Measurements from ENCODE around the gene KIFC3.

GRCh38 chr16:57785924-57786323 lies 16.4 kb downstream of the KIFC3 start:
- no peak for TF ChIP-seq POLR2A (IDR thresholded peaks at IDR 0.05)
- TF ChIP-seq, protein P1, sequence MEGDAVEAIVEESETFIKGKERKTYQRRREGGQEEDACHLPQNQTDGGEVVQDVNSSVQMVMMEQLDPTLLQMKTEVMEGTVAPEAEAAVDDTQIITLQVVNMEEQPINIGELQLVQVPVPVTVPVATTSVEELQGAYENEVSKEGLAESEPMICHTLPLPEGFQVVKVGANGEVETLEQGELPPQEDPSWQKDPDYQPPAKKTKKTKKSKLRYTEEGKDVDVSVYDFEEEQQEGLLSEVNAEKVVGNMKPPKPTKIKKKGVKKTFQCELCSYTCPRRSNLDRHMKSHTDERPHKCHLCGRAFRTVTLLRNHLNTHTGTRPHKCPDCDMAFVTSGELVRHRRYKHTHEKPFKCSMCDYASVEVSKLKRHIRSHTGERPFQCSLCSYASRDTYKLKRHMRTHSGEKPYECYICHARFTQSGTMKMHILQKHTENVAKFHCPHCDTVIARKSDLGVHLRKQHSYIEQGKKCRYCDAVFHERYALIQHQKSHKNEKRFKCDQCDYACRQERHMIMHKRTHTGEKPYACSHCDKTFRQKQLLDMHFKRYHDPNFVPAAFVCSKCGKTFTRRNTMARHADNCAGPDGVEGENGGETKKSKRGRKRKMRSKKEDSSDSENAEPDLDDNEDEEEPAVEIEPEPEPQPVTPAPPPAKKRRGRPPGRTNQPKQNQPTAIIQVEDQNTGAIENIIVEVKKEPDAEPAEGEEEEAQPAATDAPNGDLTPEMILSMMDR (IDR thresholded peaks at IDR 0.05): no peak

Measured in heart left ventricle (tissue), 13 donors.